HG03442 (cell line): ENCODE results near the gene JPH2.
"Not testable (repeated sequence)": the region's sequence is repeated elsewhere in the genome, so short reads cannot be mapped to it uniquely, and the experiment has no call there.

Experiments used
- ATAC-seq: cut with Tn5 transposase; IDR thresholded peaks from one replicate; pipeline ENCODE4 v1.9.1; 2021; ENCODE audit warnings: mild to moderate bottlenecking, moderate library complexity; ENCODE audit not compliant: unreplicated experiment

Gene JPH2

DNA sequence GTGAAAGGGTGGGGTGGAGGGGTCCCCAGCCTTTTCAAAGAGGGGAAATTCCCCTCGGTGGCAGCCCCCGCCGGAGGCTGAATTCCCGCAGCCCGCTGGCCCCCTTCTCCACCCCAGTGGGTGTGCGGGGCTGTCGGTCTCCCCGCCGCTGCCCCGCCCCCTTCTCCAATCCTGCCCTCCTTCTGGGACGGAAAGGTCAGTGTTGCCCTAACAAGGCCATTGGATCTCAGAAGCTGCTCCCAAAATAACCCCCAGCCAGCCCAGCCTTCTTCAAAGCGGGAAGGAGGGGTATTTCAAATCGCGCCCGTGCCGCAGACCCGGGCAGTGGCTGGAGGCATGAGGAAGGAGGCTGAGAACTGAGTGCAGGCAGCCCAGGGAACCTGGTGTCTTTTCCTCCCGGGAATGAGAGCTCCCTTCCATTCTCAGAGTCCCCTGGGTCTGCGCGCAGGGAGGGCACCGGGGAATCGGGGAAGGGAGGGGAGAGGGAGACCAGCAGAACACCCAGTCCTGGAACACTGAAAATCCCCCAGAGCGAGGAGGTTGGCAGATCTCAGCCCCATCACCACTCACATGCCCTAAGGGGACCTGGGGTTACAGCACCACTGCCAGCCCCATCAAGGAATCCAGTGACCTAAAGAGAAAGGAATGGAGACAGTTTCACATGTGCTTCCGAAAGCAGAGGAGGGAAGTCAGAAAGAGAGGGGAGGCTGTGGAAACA is at the start of gene JPH2:
JPH2 (minus strand) TSS at position 135 of the 718 bp plus-strand sequence. CDS start 483 bp downstream, outside the sequence.
- ATAC-seq = no peak

DNA sequence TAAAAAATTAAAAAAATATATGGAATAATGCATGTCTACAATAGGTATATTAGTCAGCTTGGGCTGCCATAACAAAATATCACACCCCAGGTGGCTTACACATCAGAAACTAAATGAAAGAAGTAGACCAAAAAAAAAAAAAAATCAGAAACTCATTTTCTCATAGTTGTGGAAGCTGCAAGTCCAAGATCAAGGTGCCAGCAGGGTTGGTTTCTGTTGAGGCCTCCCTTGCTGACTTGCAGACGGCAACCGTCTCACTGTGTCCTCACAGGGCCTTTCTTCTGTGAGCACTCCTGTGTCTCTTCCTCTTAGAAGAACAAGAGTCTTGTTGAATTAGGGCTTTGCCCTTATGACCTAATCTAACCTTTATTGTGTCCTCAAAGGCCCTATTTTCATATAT is 48.7 kb upstream of the JPH2 start:
- no peak for ATAC-seq

DNA sequence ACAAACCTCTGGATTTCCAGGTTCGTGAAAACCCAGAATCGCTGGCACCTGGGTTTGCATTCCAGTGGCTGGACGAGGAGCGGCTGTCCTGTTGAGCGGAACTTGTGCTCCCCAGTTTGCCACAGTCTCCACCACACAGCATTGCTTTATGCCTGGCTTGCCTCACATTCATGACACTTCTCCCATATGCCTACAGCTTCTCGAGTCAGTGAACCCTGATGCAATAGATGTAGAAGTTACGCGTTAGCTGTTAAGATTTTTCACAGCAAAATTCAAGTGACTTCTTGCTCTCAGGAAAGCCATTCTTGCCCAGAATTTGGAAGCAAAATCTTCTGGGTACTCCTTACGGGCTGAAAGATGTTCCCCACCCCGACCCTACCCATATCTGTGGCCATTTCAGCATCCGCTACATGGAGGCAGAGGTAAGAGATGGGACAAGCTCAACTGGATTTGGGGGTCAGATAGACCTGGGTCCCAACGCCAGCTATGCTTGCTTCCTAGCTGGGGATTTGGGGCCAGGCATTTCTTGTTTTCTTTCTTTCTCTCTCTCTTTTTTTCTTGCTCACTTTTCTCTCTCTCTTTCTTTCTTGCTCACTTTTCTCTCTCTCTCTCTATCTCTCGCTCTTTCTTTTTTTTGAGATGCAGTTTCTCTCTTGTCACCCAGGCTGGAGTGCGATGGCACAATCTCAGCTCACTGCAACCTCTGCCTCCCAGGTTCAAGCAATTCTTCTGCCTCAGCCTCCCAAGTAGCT is 47.8 kb upstream of the JPH2 start:
- ATAC-seq = no peak

DNA sequence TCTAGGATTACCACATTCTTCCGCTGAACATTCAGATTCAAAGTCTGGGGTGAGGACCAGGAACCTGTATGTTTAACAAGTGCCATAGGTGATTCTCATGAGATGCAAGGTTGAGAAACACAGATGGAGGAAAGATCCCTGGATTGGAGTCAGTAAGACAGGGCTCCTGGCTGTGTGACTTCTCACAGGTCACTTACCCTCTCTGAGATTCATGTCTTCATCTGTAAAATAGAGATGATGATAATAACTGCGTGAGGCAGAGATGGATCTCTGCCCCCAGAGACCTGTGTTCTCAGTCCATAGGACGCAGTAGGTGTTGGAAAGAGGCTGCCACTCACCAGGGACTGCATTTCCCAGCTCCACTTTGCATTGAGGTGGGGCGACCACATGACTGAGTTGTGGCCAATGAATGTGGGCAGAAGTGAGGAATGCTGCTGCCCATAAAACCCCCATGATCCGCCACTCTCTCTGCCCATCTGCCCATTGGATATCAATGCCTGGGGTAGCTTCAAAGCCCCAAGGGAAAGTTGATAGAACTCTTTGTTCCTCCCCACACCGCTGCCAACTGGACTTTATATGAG is 46.5 kb upstream of the JPH2 start:
- no peak for ATAC-seq

- not testable (repeated sequence) for ATAC-seq
These were observed 45.5 kb upstream of the JPH2 start for GRCh38 chr20:44232469-44232856.

DNA sequence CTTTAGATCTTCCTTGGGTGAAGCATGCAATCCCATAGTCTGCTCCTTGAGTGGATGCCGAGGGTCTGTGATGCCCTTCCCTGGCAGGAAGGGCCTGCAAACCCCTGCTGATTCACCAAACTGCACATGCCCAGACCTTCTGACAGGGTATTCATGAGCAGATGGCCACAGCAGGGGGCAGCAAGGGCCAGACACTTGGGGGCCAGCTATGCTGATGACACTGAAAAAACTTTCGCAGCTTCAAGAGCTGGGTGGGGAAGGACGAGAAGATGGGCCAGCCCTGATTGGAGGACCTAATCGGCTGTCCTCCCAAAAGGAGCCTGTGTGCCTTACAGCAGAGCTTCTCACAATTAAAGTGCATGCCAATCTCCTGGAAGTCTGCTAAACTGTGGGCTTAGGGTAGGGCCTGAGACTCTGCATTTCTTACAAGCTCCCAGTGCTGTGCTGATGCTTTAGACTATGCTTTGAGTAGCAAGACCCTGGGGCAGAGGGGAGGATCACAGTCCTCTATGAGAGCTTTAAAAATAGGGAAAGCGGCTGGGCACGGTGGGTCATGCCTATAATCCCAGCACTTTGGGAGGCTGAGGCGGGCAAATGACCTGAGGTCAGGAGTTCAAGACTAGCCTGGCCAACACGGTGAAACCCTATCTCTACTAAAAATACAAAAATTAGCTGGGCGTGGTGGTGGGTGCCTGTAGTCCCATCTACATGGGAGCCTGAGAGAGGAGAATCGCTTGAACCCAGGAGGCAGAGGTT is 44.9 kb upstream of the JPH2 start:
- ATAC-seq = no peak

DNA sequence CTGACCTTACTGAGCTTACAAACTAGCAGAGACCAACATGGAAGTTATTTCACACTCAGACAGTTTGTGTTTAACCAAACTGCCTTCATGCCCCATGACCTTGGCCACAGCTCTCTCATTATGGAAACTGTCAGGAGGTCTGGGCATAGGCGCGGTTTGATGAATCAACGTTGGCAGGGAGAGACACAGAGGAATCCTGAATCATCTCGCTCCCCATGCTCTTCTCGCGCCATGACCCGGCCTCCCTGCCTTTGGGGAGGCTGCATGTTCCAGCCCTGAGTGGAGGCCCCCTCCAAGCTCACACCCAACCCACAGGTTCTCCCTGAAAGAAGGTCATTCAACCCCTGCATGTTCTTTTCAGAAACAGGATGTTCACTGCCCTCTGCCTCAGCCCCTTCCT is 44.2 kb upstream of the JPH2 start:
- ATAC-seq = no peak

- ATAC-seq = no peak
These were observed 41.7 kb upstream of the JPH2 start for GRCh38 chr20:44228465-44229258.

- ATAC-seq = no peak
These were observed 37.6 kb upstream of the JPH2 start for GRCh38 chr20:44224637-44225036.

- no peak for ATAC-seq
These were observed 36.7 kb upstream of the JPH2 start for GRCh38 chr20:44223721-44224120.

- ATAC-seq = no peak
These were observed 35.8 kb upstream of the JPH2 start for GRCh38 chr20:44222633-44223368.

DNA sequence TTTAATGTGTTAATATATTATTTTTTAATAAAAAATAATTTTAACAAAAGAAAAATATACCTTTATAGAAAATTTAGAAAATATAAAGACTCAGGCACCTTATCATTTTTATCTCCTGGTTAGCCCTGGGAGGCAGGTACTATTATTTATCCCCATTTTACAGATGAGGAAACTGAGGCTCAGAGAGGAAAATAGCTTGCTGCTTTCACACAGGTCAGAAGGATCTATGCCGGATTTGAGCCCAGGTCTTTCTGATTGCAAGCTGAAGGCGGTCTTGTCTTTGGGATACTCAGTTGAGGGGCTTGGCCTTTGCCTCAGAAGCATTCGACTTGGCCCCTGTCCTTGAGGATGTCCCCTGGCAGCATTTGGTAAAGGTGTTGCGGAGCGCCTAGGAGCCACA is 35.0 kb upstream of the JPH2 start:
- no peak for ATAC-seq

GRCh38 chr20:44221368-44221954 is 34.5 kb upstream of the JPH2 start:
- ATAC-seq = no peak

DNA sequence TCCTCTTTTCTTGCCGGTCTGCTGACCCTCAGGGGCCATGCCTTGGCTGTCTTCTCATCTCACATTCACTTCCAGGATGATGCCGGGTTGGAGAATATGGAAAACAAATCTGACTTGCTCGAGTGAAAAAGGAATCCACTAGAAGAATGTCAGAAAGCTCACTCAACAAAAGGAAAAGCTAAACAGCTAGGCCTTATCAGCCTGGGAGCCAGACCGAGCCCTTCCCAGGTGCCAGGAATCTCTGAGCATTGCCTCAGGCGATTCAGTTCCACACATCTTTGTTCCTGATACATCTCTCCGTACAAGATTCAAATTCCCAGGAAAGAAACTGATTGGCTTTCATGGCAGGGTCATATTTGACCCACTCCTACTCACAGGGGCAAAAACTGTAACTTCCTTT is 32.8 kb upstream of the JPH2 start:
- ATAC-seq = no peak

DNA sequence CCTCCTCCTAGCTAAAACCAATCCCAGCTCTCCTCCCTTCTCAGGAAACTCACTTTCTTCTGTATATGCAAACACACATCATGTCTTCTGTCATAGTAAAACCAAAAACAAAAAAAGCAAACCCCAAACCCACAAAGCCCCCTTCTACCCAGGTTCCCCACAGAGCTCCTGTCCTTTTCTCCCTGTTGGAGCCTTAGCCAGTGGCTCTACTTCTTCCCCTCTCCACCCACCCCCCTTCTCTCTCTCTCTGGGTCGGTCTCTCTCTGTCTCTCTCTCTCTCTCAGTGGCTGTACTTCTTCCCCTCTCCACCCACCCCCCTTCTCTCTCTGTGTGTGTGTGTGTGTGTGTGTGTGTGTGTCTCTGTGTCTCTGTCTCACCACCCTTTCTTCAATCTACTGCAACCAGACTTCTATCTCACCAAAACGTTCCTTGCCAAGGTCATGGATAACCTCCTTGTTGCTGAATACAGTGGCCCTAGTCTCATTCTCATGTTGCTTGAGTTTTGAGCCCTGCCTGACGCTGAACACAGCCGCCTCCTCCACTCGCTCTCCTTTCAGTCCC is 32.3 kb upstream of the JPH2 start:
- no peak for ATAC-seq

DNA sequence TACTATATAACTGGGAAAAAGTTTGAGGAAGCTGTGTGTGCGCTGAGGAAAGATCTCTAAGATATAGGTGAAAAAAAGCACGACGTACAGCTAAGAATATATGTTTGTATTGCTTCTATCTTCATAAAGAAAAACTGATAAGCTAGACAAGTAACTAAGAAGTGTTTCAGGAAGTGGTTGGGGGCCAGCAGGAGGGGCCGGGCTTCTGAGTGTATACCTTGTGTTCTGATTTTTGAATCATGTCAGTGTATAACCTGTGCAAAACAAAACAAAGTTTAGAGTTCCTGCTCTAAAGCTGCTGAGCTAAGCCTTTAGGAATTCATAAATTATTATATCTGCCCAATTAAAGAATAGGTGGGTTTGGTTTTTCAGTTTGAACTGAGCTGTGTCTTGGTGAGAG is 31.5 kb upstream of the JPH2 start:
- ATAC-seq = no peak

GRCh38 chr20:44217342-44218092 is 30.5 kb upstream of the JPH2 start:
- no peak for ATAC-seq

- ATAC-seq = no peak
These were observed 28.1 kb upstream of the JPH2 start for GRCh38 chr20:44215125-44215524.

- no peak for ATAC-seq
These were observed 25.8 kb upstream of the JPH2 start for GRCh38 chr20:44212792-44213191.
